ENCODE measurements around the gene TTC19.

Gene TTC19

GRCh38 chr17:15998031-15998562 is 1.5 kb upstream of the TTC19 start:
- TF ChIP-seq CTCF (IDR thresholded peaks at IDR 0.05; ENCODE audit: low read depth, low read length): no peak
- DNase-seq (ENCODE audit: extremely low read depth, low read depth): no peak

- DNase-seq (ENCODE audit: extremely low read depth, low read depth): no peak
- TF ChIP-seq CTCF (IDR thresholded peaks at IDR 0.05; ENCODE audit: low read depth, low read length): no peak
Observed at GRCh38 chr17:15999974-16000827, 577 bp downstream of the TTC19 start.

DNA sequence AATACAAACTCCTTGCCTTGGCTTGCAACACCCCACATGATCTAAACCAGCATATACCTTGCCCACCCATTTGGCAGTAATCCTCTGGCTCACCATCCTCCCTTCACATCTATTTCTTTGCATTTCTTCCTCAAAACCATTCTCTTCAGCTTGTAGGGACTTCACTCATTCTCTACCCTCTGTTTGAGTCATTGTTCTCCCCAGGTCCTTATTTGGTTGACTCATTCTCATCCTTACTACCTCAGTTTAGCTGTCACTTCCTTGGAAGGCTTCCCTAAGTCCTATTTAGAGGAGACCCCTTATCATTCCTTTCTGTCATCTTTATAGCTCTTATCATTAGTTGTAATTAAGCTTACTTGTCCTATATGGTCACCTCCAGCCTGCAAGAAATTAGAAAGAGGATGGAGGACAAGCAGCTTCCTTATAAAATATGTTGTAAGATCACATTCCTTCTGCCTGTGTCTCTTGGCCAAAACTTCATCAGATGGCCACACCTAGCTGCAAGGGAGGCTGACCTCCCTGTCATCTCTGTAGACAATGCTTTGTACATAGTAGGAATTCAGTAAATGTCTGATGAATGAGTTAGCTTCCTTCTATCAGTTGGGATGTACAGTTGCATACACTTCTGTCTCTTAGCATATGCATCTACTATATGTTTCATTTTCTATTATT is 1.7 kb downstream of the TTC19 start:
- DNase-seq (ENCODE audit: extremely low read depth, low read depth): no peak
- no peak for TF ChIP-seq CTCF (IDR thresholded peaks at IDR 0.05; ENCODE audit: low read depth, low read length)

GRCh38 chr17:16002708-16003260 is 3.2 kb downstream of the TTC19 start:
- no peak for DNase-seq (ENCODE audit: extremely low read depth, low read depth)
- TF ChIP-seq CTCF (IDR thresholded peaks at IDR 0.05; ENCODE audit: low read depth, low read length): no peak

DNA sequence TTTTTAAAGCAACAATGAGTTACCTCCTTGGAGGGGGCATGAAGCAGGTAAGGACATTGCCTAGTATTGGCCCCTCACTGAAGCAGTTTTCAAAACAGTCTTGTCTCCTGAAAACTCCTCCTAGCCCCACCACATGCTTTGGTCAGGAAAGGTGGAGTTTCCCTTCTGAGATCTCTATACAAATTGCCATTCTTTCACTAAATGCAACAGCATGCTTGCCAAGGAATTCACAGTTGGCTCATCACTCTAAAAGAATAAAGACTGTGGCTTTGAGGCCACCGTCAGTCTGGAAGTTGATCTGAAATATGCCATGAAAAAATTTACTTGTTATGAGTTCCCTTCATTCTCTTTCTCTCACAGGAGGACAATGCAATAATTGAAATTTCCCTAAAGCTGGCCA is 4.2 kb downstream of the TTC19 start:
- DNase-seq (ENCODE audit: extremely low read depth, low read depth): no peak
- TF ChIP-seq CTCF (IDR thresholded peaks at IDR 0.05; ENCODE audit: low read depth, low read length): no peak

GRCh38 chr17:16005636-16006035 is 6.0 kb downstream of the TTC19 start:
- TF ChIP-seq CTCF (IDR thresholded peaks at IDR 0.05; ENCODE audit: low read depth, low read length): no peak

DNA sequence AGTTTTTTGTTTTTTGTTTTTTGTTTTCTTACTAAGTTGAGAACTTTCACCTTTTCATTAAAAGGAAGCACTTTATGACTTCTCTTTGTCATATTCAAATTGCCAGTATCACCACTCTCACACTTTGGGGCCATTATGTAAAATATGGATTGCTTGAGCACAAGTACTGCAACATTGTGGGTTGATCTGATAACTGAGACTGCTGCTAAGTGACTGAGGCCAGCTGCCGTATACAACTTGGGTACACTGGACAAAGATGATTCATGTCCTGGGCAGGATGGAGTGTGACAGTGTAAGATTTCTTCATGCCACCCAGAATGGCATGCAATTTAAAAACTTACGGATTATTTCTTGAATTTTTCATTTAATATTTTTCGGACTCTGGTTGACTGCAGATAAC is 7.8 kb downstream of the TTC19 start:
- DNase-seq (ENCODE audit: extremely low read depth, low read depth): no peak
- no peak for TF ChIP-seq CTCF (IDR thresholded peaks at IDR 0.05; ENCODE audit: low read depth, low read length)

More at GRCh38 chr17:16005636-16006035, 6.0 kb downstream of the TTC19 start:
- no peak for DNase-seq (ENCODE audit: extremely low read depth, low read depth)

Measured in AG09319 (cell line).